HG03025 (cell line): ENCODE measurements around the gene PTCH1.

Experiments
- ATAC-seq: cut with Tn5 transposase; IDR thresholded peaks from one replicate; pipeline ENCODE4 v1.9.1; 2021; ENCODE audit warnings: mild to moderate bottlenecking, moderate library complexity; ENCODE audit not compliant: unreplicated experiment, low FRiP score

Gene PTCH1

DNA sequence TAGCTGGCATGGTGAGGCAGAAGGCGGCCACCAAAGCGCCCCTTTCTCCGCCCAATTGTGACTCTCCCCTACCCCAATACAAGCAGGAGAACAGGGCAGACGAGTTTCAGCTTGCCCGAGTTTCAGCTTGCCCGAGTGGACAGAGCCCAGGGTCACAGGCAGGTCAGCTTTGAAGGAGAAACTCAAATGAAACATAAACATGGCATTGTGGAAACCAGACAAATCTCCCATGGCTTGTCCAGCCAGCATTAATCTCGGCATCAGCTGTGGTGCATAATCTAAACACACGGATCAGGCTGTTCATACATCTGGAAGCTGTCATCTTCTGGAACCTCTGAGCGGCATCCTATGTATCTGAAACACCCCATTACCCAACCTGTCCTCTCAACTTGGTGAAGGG is 16.9 kb downstream of the PTCH1 start:
- ATAC-seq = no peak

DNA sequence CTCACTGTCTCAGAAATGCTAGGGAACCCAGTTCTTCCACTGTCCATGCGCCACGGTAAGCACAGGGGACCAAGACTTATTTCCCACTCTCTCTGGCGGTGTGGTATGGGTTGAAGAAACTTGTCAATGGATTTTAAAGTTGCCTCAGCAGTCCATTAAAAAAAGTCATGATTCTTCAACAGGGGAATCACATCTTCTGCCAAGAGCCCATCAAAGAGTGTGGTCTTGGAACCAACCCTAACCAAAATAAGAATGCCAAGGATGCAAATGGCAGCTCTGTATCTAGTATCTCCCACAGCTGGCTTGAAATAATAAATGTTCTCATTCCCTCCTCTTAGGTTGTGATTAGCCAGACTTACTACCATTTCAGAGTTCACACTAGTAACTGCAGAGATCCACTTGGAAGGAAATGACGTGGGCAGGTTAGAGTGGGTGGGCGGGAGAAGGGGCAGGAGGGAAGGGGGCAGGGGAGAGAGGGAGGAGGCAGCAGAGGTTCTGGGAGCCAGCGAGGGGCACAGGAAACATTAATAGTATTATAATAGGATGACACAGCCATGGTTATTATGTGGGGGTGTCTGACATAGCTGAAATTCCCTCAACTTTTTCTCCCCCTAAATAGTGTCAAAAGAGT is 17.6 kb downstream of the PTCH1 start:
- no peak for ATAC-seq

DNA sequence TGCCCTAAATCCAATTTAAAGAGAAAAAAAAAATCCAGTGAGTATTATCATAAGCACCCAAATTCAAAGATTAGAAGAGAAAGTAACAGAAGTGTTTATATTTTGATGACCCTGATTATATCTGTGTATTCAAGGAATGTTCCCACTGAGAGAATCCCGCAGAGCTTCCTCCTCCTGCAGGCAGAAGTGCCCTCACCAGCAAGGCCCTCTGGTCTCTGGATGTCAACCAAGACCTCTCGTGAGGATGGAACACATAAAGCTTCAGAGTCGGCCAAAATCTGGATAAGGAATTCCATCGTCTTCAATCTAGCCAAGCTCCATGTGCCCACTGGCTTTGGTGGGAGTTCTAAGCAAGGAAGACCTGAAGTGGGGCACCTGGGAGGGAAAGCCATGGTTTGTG is 18.1 kb downstream of the PTCH1 start:
- no peak for ATAC-seq

DNA sequence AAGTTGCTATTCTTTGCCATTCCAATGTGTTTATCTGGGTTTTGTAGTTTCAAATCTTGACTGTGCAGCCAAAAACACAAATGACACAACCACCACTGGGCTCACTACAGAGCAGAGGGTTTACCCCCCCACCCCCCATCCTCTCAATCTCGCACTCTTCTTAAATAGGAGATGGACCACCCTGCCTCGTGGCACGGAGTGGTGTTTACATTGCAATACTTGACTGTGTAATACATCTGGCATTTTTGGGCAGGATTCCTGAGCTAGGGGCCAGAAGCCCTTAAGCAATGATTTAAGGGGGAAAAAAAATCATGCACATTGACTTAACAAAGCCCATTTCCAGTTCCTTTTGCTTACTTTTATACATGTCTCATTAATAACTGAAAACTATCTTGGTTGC is 19.0 kb downstream of the PTCH1 start:
- no peak for ATAC-seq

- ATAC-seq = no peak
Measured at GRCh38 chr9:95496687-95497086, 20.1 kb downstream of the PTCH1 start.

DNA sequence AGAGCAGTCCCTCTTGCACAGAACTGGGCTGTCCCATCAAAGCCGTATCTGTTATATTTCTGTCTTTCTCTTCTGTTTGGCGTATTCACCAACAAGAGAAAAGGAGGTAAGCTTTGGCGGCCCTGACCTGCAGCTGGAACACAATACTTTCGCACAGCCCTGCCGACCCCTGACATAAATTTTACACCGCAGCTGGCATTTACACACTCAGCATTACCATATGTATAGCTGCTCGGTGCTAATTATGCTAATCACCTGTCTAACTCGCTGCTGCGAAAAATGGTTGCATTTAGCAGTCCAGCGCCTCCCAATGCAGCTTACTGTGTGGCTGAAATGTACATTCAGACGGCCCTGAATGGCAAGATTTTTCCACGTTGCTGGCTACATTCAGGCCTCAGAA is 20.8 kb downstream of the PTCH1 start:
- no peak for ATAC-seq

- ATAC-seq = no peak
Measured at GRCh38 chr9:95495529-95495928, 21.2 kb downstream of the PTCH1 start.

DNA sequence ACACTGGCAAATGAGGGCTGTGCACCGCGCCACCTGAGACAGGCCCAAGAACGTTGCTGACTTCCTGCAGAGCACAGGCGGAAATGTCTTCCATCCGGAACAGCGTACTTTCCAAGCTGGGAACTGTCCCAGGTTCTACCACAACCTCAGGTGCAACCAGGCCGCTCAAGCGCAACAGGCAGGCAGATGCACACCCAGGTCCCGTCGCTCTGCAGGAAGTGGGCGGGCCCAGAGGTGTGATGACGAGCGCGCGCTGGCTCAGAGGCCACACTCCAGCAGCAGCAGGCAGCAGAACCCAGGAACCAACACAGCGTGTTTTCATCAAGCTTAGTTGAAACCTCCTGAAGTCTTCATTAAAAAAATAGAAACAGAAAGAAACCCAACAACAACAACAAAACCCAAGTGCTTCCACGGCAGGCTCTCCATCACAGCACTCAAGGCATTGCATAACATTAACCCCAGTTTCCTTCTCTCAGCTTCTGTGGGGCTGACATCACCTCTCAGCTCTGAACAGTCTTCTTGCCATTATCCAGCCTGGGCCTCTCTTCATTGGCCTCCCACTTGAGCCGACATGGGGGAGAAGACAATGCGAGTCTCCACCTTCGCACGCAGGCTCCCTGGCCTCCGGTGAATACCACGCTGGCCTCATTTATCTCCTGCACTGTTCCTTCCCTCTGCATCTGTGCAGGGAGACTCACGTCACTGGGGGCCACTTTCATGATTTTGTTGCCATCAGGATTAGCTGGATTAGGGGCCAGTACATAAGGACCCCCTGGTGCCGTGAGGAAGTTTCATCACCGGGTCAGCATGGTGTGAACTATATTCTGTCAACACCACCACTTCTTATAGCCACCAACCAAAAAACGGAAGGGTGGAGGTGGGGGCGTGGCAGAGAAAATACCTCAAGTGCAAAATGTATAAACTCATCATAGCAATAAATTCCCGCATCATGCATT is 22.1 kb downstream of the PTCH1 start:
- peak; percentile 83 for ATAC-seq

DNA sequence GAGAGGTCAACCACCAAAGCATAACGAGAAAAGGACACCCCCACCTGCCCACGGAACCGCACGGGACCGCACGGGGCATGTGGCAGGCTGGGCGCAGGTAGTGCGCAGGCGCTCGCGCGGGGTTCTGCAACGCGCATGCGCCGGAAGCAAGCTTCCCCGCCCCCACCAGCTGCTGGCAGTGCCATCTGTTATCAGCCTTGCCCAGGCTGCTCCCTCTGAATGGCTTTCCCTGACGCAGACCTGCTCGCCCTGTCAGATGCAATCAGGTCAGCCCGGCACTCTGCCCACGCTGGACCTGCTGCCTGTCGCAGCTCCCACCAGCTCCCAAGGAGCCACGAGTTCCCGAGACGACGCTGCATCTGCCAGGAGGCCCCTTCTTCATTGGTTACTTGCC is 22.8 kb downstream of the PTCH1 start:
- ATAC-seq = peak; percentile 31

GRCh38 chr9:95493402-95493801 is 23.4 kb downstream of the PTCH1 start:
- no peak for ATAC-seq

DNA sequence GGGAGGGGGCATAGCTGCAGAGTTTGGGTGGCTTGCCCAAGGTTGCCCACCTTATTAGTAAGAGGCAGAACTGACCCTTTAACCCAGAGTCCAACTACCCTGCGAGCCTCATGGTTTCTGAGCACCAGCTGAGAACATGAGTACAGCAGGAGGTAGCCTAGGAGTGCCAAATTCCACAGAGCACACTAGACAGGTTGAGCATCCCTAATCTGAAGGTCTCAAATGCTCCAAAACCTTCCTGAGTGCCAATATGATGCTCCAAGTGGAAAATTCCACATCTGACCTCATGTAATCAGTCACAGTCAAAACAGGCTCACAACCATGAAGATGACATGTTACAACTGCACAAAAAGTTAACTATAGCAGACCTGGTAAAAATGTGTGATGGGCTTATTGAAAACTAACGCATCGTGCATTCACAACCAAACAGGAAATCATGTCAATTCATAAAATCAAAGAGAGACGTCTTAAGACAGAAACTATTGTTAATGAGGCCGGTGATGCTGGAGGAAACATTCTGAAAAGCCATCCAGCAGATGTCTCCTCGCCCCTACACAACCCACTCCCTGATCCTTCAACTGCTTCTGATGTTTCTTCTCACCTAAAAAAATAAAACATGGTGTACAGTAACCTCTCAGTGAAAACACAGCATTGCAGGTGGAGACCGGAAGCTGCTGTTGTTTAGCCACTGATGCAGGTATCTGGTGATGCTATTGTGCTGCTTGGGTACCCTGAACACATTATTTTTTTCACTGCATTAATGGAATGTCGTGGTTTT is 25.0 kb downstream of the PTCH1 start:
- ATAC-seq = no peak

- no peak for ATAC-seq
Measured at GRCh38 chr9:95488954-95489353, 27.8 kb downstream of the PTCH1 start.

- no peak for ATAC-seq
Measured at GRCh38 chr9:95486318-95486717, 30.5 kb downstream of the PTCH1 start.

DNA sequence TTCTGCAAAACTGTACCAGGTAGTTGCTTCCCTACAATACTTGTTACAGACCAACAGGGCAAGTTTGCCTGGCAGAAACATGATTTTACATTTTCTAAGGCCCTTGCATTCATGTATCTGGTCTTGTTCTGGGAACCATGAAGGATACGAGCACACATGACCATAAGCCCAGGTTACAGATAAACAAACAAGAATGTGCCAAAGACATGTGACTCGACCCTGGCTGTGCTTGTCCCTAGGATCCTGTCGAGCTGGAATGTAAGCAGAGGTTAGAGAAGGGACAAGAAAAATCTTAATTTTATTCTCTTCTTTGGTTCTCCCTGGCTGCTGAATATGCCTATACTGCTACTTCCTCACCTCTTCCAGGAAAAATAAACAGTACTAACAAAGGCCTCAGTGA is 32.5 kb downstream of the PTCH1 start:
- no peak for ATAC-seq

DNA sequence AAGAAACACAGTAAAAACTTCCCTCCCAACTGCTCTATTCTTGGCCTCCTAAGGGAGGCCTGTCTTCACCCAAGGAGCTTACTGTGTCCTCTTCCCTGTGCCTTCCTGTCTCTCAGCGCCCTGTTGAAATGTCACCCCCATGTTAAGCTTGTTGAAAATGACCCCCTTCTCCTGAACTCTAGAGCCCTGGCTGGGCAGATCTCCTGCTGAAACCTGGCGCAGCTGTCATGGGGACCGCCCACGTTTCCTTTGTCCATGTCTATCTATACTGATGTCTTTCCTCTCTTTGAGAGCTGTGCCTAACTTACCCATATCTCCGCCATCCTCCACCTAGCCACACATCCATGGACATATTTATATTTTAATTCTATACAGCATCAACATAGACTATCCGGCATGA is 33.3 kb downstream of the PTCH1 start:
- ATAC-seq = no peak

- no peak for ATAC-seq
Measured at GRCh38 chr9:95482621-95483020, 34.1 kb downstream of the PTCH1 start.

- no peak for ATAC-seq
Measured at GRCh38 chr9:95481000-95481399, 35.8 kb downstream of the PTCH1 start.

DNA sequence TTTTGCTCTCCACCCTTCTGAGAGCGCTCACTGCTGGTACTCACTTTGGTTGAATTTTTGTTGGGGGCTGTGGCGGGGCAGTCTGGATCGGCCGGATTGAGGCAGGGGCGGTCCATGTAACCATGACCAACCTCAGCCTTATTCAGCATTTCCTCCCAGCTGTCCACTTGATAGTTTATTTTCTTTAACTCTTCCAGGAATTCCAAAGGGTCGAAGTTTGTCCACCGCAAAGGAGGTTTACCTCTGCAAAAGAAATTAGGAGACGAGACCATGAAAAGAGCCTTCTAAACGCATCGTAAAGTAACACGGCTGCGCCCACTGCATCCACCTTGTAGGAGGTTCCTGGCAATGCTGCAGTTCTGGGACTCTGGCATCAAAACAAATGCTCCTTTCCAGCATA is 36.4 kb downstream of the PTCH1 start:
- no peak for ATAC-seq

- ATAC-seq = no peak
Measured at GRCh38 chr9:95479330-95479729, 37.4 kb downstream of the PTCH1 start.

DNA sequence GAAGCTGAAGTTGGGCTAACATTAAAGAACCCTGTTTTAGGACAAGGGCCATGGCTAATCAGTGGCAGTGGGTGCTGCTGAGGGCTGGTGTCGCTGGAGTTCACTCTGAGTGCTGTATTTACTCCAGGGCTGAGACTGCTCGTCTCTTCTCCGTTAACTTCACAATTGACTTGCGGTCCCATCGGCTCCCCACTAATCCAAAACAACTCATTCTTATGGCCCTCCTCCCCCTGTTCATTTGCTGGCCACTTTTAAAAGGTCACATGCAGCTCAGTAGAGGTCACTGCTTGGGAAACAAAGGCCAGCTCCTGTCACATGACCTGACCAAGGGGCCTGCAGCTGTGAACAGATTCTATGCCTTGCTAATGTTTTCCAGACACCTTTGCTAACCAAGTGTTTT is 38.4 kb downstream of the PTCH1 start:
- no peak for ATAC-seq

GRCh38 chr9:95477885-95478284 is 38.9 kb downstream of the PTCH1 start:
- no peak for ATAC-seq
